Esophagus squamous epithelium (tissue), 4 donors: ENCODE data around the gene RTCA.

Experiments
- CTCF ChIP-seq, 6 experiments: fragments of 450-650 bp in 4 of 6; fragments of 200-600 bp in 2 of 6; sonication (generic) in 2 of 6; IDR thresholded peaks; one replicate each; pipeline ENCODE4 v1.5.1; 2016 to 2019; ENCODE audit warnings: antibody characterized with exemption in 6 of 6, mild to moderate bottlenecking in 4 of 6, moderate library complexity in 4 of 6
- POLR2A ChIP-seq, 4 donors: fragments of 450-650 bp; IDR thresholded peaks; one replicate each; pipeline ENCODE4 v1.6.1; 2017; ENCODE audit warnings: antibody characterized with exemption in 4 of 4, mild to moderate bottlenecking in 4 of 4, moderate library complexity in 3 of 4

- TF ChIP-seq CTCF (IDR thresholded peaks at IDR 0.05) = no peak
- TF ChIP-seq POLR2A (IDR thresholded peaks at IDR 0.05) = no peak
Observed at GRCh38 chr1:100230765-100231164, 35.3 kb upstream of the RTCA start.
